ENCODE measurements around the gene PSD4. TPM values are rescaled to one million over a fixed set of nuclear protein-coding genes. Genes with fewer than 3 reads are reported as not detected.
A peak's percentile ranks its signal among the peaks of the same experiment; 100 is the strongest.

The PSD4 gene
- total and polyA plus RNA-seq, 4 donors, result 20.9 to 48.1 (median 29.0) TPM

DNA sequence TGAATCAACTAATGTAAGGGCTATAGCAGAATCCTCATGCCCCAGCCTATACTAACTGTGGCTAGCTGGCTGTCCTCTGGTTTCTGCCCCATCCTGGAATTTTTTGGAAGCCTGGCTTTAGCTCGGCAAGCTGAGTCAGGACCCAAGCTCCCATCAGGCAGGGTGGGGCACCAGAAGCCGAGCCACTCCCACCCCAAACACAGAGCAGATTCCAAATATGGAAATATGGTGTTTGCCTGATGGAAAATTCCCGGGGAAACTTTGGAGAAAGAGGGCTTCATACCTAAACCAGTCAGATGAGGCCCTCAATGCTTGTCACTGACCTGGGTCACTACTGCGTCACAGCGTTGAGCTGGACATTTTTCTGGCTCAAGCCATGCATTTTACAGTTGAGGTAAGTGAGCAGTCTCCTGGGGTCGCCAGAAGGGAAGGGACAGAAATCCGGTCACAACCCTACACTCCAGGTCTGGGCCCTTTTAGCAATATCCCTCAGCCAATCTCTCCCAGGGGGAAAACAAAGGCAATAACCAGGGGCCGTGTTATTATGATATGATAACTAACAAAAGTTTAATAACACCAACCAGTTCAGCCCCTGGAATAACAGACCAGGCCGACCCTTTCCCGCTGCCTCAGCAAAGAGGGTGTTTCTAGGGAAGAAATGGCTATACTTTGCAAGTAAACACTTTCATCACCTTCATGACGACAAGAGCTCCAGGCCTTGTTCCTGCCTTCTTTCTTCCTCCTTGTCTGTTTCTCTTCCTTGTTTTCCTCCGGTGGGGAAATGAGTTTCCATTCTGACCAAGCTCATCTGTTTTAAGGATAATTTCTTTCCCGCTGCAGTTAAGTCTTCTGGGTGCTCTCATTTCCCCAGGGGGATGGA lies 37.7 kb downstream of the PSD4 start:
- DNase-seq (no peak), ATAC-seq (ENCODE audit: insufficient read depth, low FRiP score) (peak; percentile 50)
- H3K9me3 ChIP-seq (ENCODE audit: control insufficient read depth in 4 of 4, insufficient read depth in 3 of 4, low read length in 3 of 4), result no peaks in the 10 kb centered on the region
- no peaks in the 10 kb centered on the region for H3K27me3 ChIP-seq (ENCODE audit: control insufficient read depth in 3 of 3, insufficient read depth in 3 of 3, low read length in 2 of 3)
- no peaks in the 10 kb centered on the region for H3K36me3 ChIP-seq (ENCODE audit: control insufficient read depth in 4 of 4, insufficient read depth in 4 of 4, low read length in 4 of 4)
- TF ChIP-seq, protein P1, sequence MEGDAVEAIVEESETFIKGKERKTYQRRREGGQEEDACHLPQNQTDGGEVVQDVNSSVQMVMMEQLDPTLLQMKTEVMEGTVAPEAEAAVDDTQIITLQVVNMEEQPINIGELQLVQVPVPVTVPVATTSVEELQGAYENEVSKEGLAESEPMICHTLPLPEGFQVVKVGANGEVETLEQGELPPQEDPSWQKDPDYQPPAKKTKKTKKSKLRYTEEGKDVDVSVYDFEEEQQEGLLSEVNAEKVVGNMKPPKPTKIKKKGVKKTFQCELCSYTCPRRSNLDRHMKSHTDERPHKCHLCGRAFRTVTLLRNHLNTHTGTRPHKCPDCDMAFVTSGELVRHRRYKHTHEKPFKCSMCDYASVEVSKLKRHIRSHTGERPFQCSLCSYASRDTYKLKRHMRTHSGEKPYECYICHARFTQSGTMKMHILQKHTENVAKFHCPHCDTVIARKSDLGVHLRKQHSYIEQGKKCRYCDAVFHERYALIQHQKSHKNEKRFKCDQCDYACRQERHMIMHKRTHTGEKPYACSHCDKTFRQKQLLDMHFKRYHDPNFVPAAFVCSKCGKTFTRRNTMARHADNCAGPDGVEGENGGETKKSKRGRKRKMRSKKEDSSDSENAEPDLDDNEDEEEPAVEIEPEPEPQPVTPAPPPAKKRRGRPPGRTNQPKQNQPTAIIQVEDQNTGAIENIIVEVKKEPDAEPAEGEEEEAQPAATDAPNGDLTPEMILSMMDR (IDR thresholded peaks at IDR 0.05; ENCODE audit: control extremely low read depth, extremely low read depth), result no peak
- peak overlapping the region in 1 of 2 donors; percentile 59 for H3K27ac ChIP-seq (ENCODE audit: low read depth in 1 of 2, low read length in 1 of 2)
- 73 to 74% methylated on average over 13 of the region's 13 CpGs for WGBS, 2 donors
- no peak overlapping the region for H3K9ac ChIP-seq (ENCODE audit: insufficient read depth in 1 of 2, low read length in 2 of 2)
- H3K4me1 ChIP-seq (ENCODE audit: control insufficient read depth in 5 of 5, insufficient read depth in 5 of 5, low read length in 5 of 5), result peaks cover 7 to 25% (median 9%) of the 10 kb centered on the region in 5 donors
- no peak overlapping the region for H3K4me3 ChIP-seq

DNA sequence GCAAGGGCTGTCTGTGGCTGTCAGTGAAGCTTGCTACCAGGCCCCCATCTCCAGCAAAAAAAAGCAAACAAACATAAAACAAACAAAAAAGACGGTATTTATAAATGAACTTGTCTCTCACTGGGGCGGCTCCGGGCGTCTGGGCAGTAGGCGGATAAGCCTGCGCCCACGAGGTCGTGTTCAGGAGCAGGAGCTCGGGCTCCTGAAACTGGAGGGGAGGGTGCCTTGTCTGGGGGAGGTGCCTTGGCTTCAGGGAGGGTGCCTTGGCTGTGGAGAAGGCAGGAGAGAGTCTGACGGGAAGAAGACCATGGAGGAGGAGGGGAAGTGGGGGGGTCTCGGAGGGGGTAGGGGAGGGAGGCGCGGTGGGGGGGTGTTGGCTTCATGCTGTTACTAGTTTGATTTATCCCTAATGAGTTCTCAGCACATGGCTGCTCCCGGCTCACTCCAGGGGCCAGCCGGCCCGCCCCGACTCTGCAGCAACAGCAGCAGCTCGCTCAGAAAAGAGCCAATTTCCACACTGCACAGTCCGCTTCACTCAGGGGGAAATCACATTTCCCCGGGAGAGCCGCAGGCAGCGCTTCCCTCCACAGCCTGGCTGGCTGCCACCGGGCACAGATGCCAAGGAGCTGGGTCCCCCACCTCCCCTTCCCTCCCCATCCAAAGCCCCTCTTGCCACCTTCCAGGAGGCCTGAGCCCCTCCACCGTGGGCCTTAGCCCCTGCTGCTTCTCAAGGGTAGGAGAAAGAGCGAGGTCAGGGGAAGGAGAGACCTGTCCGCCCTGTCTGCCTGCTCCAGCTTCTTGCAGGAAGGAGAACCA lies 38.7 kb downstream of the PSD4 start:
- ATAC-seq (ENCODE audit: insufficient read depth, low FRiP score) (peak; percentile 29), DNase-seq (peak; percentile 51 to 77 (median 61))
- peaks cover 8 to 31% (median 9%) of the 10 kb centered on the region in 5 donors for H3K4me1 ChIP-seq (ENCODE audit: control insufficient read depth in 5 of 5, insufficient read depth in 5 of 5, low read length in 5 of 5)
- H3K27me3 ChIP-seq (ENCODE audit: control insufficient read depth in 3 of 3, insufficient read depth in 3 of 3, low read length in 2 of 3), result no peaks in the 10 kb centered on the region
- H3K9me3 ChIP-seq (ENCODE audit: control insufficient read depth in 4 of 4, insufficient read depth in 3 of 4, low read length in 3 of 4), result no peaks in the 10 kb centered on the region
- H3K36me3 ChIP-seq (ENCODE audit: control insufficient read depth in 4 of 4, insufficient read depth in 4 of 4, low read length in 4 of 4), result no peaks in the 10 kb centered on the region
- no peak overlapping the region for H3K4me3 ChIP-seq
- 27 to 31% methylated on average over 24 to 26 of the region's 26 CpGs for WGBS, 2 donors
- H3K27ac ChIP-seq (ENCODE audit: low read depth in 1 of 2, low read length in 1 of 2), result peak overlapping the region in 1 of 2 donors; percentile 59
- TF ChIP-seq, protein P1 (IDR thresholded peaks at IDR 0.05; ENCODE audit: control extremely low read depth, extremely low read depth), result no peak
- H3K9ac ChIP-seq (ENCODE audit: insufficient read depth in 1 of 2, low read length in 2 of 2), result no peak overlapping the region

DNA sequence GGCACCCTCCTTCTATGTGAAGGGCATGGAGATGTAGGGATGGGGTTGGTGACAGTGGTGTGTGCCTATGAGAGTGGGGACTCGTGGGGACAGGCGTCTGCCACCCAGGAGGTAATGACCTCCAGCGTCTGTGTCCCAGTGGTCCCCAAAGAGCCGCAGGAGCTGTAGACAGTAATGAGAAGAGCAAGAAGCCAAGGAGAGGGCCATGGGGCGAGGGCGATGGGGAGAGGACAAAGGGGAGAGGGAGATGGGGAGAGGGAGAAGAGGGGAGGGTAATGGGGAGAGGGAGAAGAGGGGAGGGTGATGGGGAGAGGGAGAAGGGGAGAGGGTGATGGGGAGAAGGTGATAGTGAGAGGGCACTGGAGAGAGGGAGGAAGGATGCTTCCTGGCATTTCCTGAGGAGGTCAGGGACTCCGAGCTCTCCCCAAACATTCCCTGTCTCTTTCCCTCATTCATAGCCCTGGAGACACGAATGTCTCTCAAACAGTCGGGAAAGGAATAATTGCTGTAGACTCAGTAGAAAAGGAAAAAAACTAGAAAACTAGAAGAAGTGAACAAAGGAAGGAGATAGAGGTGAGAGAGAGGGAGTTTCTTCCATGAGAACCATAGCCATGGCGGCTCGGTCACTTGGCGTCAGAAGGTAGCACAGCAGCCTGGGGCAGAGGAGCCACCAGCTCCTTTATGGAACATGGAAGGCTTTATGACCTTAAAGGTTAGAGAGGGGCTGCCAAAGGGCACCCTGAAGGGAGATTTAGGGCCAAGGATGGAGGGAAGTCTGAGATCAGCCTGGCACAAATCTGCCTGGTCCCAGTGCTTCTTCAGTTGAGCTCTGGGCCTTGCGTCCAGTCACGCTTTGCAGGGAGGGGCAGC lies 39.5 kb downstream of the PSD4 start:
- TF ChIP-seq, protein P1 (IDR thresholded peaks at IDR 0.05; ENCODE audit: control extremely low read depth, extremely low read depth), result no peak
- Histone ChIP-seq H3K4me3 (no peak overlapping the region), H3K9ac (ENCODE audit: insufficient read depth in 1 of 2, low read length in 2 of 2) (no peak overlapping the region), H3K27ac (ENCODE audit: low read depth in 1 of 2, low read length in 1 of 2) (no peak overlapping the region), H3K36me3 (ENCODE audit: control insufficient read depth in 4 of 4, insufficient read depth in 4 of 4, low read length in 4 of 4) (no peaks in the 10 kb centered on the region), H3K4me1 (ENCODE audit: control insufficient read depth in 5 of 5, insufficient read depth in 5 of 5, low read length in 5 of 5) (peaks cover 8 to 37% (median 11%) of the 10 kb centered on the region in 5 donors), H3K27me3 (ENCODE audit: control insufficient read depth in 3 of 3, insufficient read depth in 3 of 3, low read length in 2 of 3) (no peaks in the 10 kb centered on the region), H3K9me3 (ENCODE audit: control insufficient read depth in 4 of 4, insufficient read depth in 3 of 4, low read length in 3 of 4) (no peaks in the 10 kb centered on the region)
- no peak for ATAC-seq (ENCODE audit: insufficient read depth, low FRiP score)
- no peak for DNase-seq
- 90 to 95% methylated on average over 14 of the region's 14 CpGs for WGBS, 2 donors

All from lung (tissue), 12 donors.